Measurements from ENCODE around the gene NFASC. TPM values are rescaled to one million over a fixed set of nuclear protein-coding genes. Genes with fewer than 3 reads are reported as not detected.

NFASC gene
- total RNA-seq, 1 donor, result 36.9 TPM

DNA sequence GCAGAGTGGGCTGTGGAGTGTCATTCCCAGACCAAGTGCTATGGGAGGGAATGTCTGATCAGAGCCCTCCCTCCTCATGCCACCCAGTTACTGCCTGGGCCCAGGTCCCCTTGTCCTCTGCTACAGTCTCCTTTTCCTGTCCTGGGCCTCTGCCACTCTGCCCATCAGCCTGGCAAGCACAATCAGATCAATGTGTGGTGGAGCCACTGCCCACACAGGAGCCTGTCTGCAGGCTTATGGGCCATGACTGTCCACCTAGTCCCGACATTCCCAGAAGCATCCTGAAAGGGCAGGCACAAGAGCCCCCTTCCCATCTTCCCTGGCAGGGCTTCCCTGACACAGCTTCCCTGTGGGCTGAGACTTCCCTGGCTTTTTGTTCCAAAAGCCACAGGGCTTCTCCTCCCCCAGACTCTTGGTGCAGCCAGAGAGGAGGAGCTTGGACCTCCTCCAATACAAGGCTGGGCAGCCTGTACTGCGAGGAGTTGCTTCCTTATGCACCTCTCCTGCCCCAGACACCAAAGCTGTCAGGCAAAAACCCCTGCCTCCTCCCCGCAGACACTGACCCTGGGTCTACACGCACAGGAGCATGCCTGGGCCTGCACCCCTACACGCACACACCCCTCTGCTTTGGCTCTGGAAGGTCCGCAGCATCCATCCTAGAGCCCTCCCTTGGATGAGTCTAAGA is 143.2 kb downstream of the NFASC start:
- H3K27me3 ChIP-seq (ENCODE audit: insufficient read depth, low read length), result no peaks in the 10 kb centered on the region
- H3K4me3 ChIP-seq (ENCODE audit: insufficient read depth, low read length), result no peak overlapping the region
- TF ChIP-seq, protein P1, sequence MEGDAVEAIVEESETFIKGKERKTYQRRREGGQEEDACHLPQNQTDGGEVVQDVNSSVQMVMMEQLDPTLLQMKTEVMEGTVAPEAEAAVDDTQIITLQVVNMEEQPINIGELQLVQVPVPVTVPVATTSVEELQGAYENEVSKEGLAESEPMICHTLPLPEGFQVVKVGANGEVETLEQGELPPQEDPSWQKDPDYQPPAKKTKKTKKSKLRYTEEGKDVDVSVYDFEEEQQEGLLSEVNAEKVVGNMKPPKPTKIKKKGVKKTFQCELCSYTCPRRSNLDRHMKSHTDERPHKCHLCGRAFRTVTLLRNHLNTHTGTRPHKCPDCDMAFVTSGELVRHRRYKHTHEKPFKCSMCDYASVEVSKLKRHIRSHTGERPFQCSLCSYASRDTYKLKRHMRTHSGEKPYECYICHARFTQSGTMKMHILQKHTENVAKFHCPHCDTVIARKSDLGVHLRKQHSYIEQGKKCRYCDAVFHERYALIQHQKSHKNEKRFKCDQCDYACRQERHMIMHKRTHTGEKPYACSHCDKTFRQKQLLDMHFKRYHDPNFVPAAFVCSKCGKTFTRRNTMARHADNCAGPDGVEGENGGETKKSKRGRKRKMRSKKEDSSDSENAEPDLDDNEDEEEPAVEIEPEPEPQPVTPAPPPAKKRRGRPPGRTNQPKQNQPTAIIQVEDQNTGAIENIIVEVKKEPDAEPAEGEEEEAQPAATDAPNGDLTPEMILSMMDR (IDR thresholded peaks at IDR 0.05; ENCODE audit: extremely low read depth, low read depth, low read length), result no peak
- H3K9me3 ChIP-seq (ENCODE audit: low read depth, low read length), result no peaks in the 10 kb centered on the region
- H3K27ac ChIP-seq (ENCODE audit: low read depth, low read length), result no peak overlapping the region
- no peaks in the 10 kb centered on the region for H3K79me2 ChIP-seq (ENCODE audit: insufficient read depth, low read length)
- no peak overlapping the region for H2AFZ ChIP-seq (ENCODE audit: low read length)
- no peak for DNase-seq (ENCODE audit: insufficient read length, low spot score, missing footprints)
- H3K4me1 ChIP-seq (ENCODE audit: insufficient read depth, low read length), result peaks cover 12% of the 10 kb centered on the region
- no peaks in the 10 kb centered on the region for H3K36me3 ChIP-seq (ENCODE audit: insufficient read depth, low read length)
- H3K4me2 ChIP-seq (ENCODE audit: insufficient read depth, low read length), result no peak overlapping the region
- H4K20me1 ChIP-seq (ENCODE audit: insufficient read depth, low read length), result no peaks in the 10 kb centered on the region

DNA sequence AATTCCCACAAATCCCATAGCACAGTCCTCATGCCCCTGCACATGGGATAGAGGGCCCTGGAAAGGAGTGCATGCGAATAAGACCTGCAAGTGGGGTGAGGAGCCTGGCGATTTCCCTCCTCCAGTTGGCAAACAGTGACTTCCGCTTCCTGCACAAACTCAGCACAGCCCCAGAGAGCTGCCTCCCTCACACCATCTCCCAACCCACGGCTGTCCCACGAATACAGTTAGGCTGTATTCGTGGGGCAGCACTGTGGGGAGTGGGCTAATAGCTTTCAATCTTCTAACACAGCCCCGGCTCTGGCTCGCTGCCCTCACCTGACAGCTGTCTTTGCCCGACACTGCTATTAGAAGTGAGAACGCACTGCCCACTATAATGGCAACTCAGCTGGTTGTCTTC is 144.1 kb downstream of the NFASC start:
- no peaks in the 10 kb centered on the region for H3K27me3 ChIP-seq (ENCODE audit: insufficient read depth, low read length)
- H3K9me3 ChIP-seq (ENCODE audit: low read depth, low read length), result no peaks in the 10 kb centered on the region
- H3K4me1 ChIP-seq (ENCODE audit: insufficient read depth, low read length), result peaks cover 12% of the 10 kb centered on the region
- no peaks in the 10 kb centered on the region for H3K79me2 ChIP-seq (ENCODE audit: insufficient read depth, low read length)
- TF ChIP-seq, protein P1 (IDR thresholded peaks at IDR 0.05; ENCODE audit: extremely low read depth, low read depth, low read length), result no peak
- no peaks in the 10 kb centered on the region for H3K36me3 ChIP-seq (ENCODE audit: insufficient read depth, low read length)
- no peak overlapping the region for H2AFZ ChIP-seq (ENCODE audit: low read length)
- no peaks in the 10 kb centered on the region for H4K20me1 ChIP-seq (ENCODE audit: insufficient read depth, low read length)
- H3K4me2 ChIP-seq (ENCODE audit: insufficient read depth, low read length), result no peak overlapping the region
- no peak for DNase-seq (ENCODE audit: insufficient read length, low spot score, missing footprints)
- H3K27ac ChIP-seq (ENCODE audit: low read depth, low read length), result no peak overlapping the region
- H3K4me3 ChIP-seq (ENCODE audit: insufficient read depth, low read length), result no peak overlapping the region

DNA sequence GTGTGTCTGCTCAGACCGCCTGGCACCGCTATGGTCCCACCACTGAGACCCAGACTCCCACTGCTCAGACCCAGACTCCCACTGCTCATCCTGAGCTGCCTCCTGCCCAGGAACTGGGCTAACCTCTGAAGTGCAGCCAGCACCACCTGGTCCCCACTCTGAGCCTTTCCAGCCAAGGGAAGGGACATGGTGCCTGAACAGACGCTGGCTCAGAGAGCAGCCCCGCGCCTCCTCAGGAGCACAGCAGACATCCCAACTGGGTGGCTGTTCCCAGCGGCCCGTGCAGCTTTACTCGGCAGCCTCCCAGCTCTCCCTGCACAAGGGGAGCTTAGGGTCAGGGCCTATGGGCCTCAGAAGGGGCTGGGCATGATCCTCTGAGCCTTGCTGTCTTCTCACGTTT is 144.6 kb downstream of the NFASC start:
- H3K27ac ChIP-seq (ENCODE audit: low read depth, low read length), result no peak overlapping the region
- H3K27me3 ChIP-seq (ENCODE audit: insufficient read depth, low read length), result no peaks in the 10 kb centered on the region
- H3K79me2 ChIP-seq (ENCODE audit: insufficient read depth, low read length), result no peaks in the 10 kb centered on the region
- peaks cover 12% of the 10 kb centered on the region for H3K4me1 ChIP-seq (ENCODE audit: insufficient read depth, low read length)
- no peaks in the 10 kb centered on the region for H3K9me3 ChIP-seq (ENCODE audit: low read depth, low read length)
- no peak for DNase-seq (ENCODE audit: insufficient read length, low spot score, missing footprints)
- H4K20me1 ChIP-seq (ENCODE audit: insufficient read depth, low read length), result no peaks in the 10 kb centered on the region
- H2AFZ ChIP-seq (ENCODE audit: low read length), result no peak overlapping the region
- TF ChIP-seq, protein P1 (IDR thresholded peaks at IDR 0.05; ENCODE audit: extremely low read depth, low read depth, low read length), result no peak
- no peaks in the 10 kb centered on the region for H3K36me3 ChIP-seq (ENCODE audit: insufficient read depth, low read length)
- no peak overlapping the region for H3K4me2 ChIP-seq (ENCODE audit: insufficient read depth, low read length)
- no peak overlapping the region for H3K4me3 ChIP-seq (ENCODE audit: insufficient read depth, low read length)

DNA sequence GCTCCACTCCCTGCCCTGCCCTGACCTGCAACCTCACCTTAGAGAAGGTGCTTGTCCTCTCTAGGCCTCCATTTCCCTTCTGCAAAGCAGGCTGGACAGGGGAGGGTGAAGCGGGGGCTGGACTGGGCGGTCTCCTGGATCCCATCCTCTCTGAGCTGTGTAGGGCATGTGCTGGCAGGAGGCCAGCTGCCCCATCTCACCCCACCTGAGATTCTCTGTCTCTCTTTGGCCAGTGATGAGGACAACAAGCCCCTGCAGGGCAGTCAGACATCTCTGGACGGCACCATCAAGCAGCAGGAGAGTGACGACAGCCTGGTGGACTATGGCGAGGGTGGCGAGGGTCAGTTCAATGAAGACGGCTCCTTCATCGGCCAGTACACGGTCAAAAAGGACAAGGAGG is 145.4 kb downstream of the NFASC start:
- H2AFZ ChIP-seq (ENCODE audit: low read length), result no peak overlapping the region
- no peak overlapping the region for H3K4me2 ChIP-seq (ENCODE audit: insufficient read depth, low read length)
- no peaks in the 10 kb centered on the region for H3K36me3 ChIP-seq (ENCODE audit: insufficient read depth, low read length)
- no peak overlapping the region for H3K27ac ChIP-seq (ENCODE audit: low read depth, low read length)
- H3K27me3 ChIP-seq (ENCODE audit: insufficient read depth, low read length), result no peaks in the 10 kb centered on the region
- no peak for DNase-seq (ENCODE audit: insufficient read length, low spot score, missing footprints)
- no peaks in the 10 kb centered on the region for H3K9me3 ChIP-seq (ENCODE audit: low read depth, low read length)
- H3K4me1 ChIP-seq (ENCODE audit: insufficient read depth, low read length), result peaks cover 12% of the 10 kb centered on the region
- H4K20me1 ChIP-seq (ENCODE audit: insufficient read depth, low read length), result no peaks in the 10 kb centered on the region
- H3K4me3 ChIP-seq (ENCODE audit: insufficient read depth, low read length), result no peak overlapping the region
- H3K79me2 ChIP-seq (ENCODE audit: insufficient read depth, low read length), result no peaks in the 10 kb centered on the region
- TF ChIP-seq, protein P1 (IDR thresholded peaks at IDR 0.05; ENCODE audit: extremely low read depth, low read depth, low read length), result no peak

Measured in osteoblast (primary cell).